CD4-positive, alpha-beta T cell (primary cell): ENCODE results near the gene WAC. TPM values are rescaled to one million over a fixed set of nuclear protein-coding genes. Genes with fewer than 3 reads are reported as not detected.

Source experiments
- ATAC-seq: fragments of 200-7000 bp; cut with Tn5 transposase; one replicate; pipeline ENCODE4 v1.10.0; 2022; ENCODE audit warnings: mild to moderate bottlenecking; ENCODE audit not compliant: poor library complexity
- CTCF ChIA-PET: fragments of 350-600 bp; sonication (Branson Sonifier 250); formaldehyde crosslinking; loops from one replicate; lab custom pipeline; 2021; ENCODE audit warnings: antibody characterized with exemption, inconsistent platforms; lab: Charles Lee
- POLR2A ChIA-PET: fragments of 350-600 bp; sonication (Branson Sonifier 250); formaldehyde crosslinking; loops from one replicate; lab custom pipeline; 2021; ENCODE audit warnings: antibody characterized with exemption, inconsistent platforms; lab: Charles Lee
- DNase-seq, 14 experiments: peaks; one replicate each; pipeline ENCODE4 v3.0.0-alpha.2; 2013 to 2020; ENCODE audit warnings: mixed read lengths in 2 of 14
- H3K27ac ChIP-seq, 2 donors: one replicate each; pipeline versions ENCODE4 v1.5.1 to v1.7.0; 2013; ENCODE audit warnings: low read length in 2 of 2, low read depth in 1 of 2, mild to moderate bottlenecking in 1 of 2
- H3K27me3 ChIP-seq, 2 experiments: 1 replicate in 1 of 2; 2 replicates in 1 of 2; pipeline versions ENCODE4 v1.6.1 to v1.7.0; 2013; ENCODE audit warnings: low read length in 2 of 2, control low read depth in 1 of 2, mild to moderate bottlenecking in 1 of 2, moderate library complexity in 1 of 2; ENCODE audit not compliant: insufficient read depth in 2 of 2, control insufficient read depth in 1 of 2
- H3K36me3 ChIP-seq: one replicate; pipeline ENCODE4 v1.6.1; 2013; ENCODE audit warnings: low read length, control low read depth; ENCODE audit not compliant: insufficient read depth
- H3K4me1 ChIP-seq: one replicate; pipeline ENCODE4 v1.6.1; 2013; ENCODE audit warnings: low read length, control low read depth; ENCODE audit not compliant: insufficient read depth
- H3K4me3 ChIP-seq: one replicate; pipeline ENCODE4 v1.5.1; 2013; ENCODE audit warnings: mild to moderate bottlenecking, low read length, moderate library complexity
- H3K9me3 ChIP-seq, 2 experiments: 1 replicate in 1 of 2; 2 replicates in 1 of 2; pipeline versions ENCODE4 v1.6.1 to v1.7.0; 2013; ENCODE audit warnings: low read length in 2 of 2, mild to moderate bottlenecking in 2 of 2, control low read depth in 1 of 2, moderate library complexity in 1 of 2; ENCODE audit not compliant: control insufficient read depth in 1 of 2, insufficient read depth in 1 of 2
- H3K27ac Mint-ChIP-seq: one replicate; pipeline ENCODE4 v1.8.0; 2020; ENCODE audit warnings: mixed read lengths
- H3K27me3 Mint-ChIP-seq: one replicate; pipeline ENCODE4 v1.8.0; 2021; ENCODE audit warnings: mixed read lengths
- H3K36me3 Mint-ChIP-seq: one replicate; pipeline ENCODE4 v1.8.0; 2021; ENCODE audit warnings: low read depth, mixed read lengths
- H3K4me1 Mint-ChIP-seq: one replicate; pipeline ENCODE4 v1.8.0; 2021; ENCODE audit warnings: low read depth, mixed read lengths
- H3K4me3 Mint-ChIP-seq: one replicate; pipeline ENCODE4 v1.8.0; 2020; ENCODE audit warnings: mild to moderate bottlenecking, mixed read lengths
- H3K9me3 Mint-ChIP-seq: one replicate; pipeline ENCODE4 v1.8.0; 2020; ENCODE audit warnings: mixed read lengths
- CTCF ChIP-seq: fragments of 200-600 bp; IDR thresholded peaks from one replicate; pipeline ENCODE4 v1.8.0; 2022; ENCODE audit warnings: antibody characterized with exemption, mild to moderate bottlenecking
- intact Hi-C, 2 experiments: fragments of 100-400 bp; cut with DNase I in 1 of 2; cut with micrococcal nuclease in 1 of 2; formaldehyde crosslinking; loops; one replicate each; pipeline versions ENCODE4 v1.15.1 to v1.9.0; 2023 to 2025; cut with DNase I, micrococcal nuclease
- total RNA-seq, 174 experiments: library from RNA in 2 of 174; stranded (reverse) in 2 of 174; gene quantifications; one replicate each; pipeline ENCODE4 v1.2.3 and lab custom pipeline; 2021 to 2026

WAC gene
- total RNA-seq, 2 experiments from 2014 or later = 169 to 177 TPM

GRCh38 chr10:28566458-28567015, 33.6 kb downstream of the WAC start:
- POLR2A ChIA-PET = no interaction called here
- Mint-ChIP-seq H3K27ac (peak overlapping the region; percentile 39), H3K4me1 (peaks cover 94% of the 10 kb centered on the region), H3K9me3 (no peaks in the 10 kb centered on the region), H3K27me3 (no peaks in the 10 kb centered on the region), H3K36me3 (peaks cover 85% of the 10 kb centered on the region), H3K4me3 (no peak overlapping the region)
- peaks cover 31% of the 10 kb centered on the region for H3K36me3 ChIP-seq
- peaks cover 30% of the 10 kb centered on the region for H3K4me1 ChIP-seq
- no peak overlapping the region for H3K4me3 ChIP-seq
- CTCF ChIA-PET = interaction anchor here (0.5 to 1.7 kb wide), 2 partner anchors 15 to 71 kb away, joined by 3 to 4 read pairs; no protein-coding TSS in a partner anchor
- no peaks in the 10 kb centered on the region for H3K9me3 ChIP-seq
- TF ChIP-seq CTCF = no peak
- no peak overlapping the region for H3K27ac ChIP-seq
- H3K27me3 ChIP-seq = no peaks in the 10 kb centered on the region
- DNase-seq = no peak
- intact Hi-C loops = loop anchor here in 1 of 2 experiments (5.0 kb wide), 1 partner anchor 34 kb away; the partner anchor contains the start of gene WAC
- no peak for ATAC-seq

- intact Hi-C loops = loop anchor here in 1 of 2 experiments (5.0 kb wide), 1 partner anchor 37 kb away; the partner anchor contains the start of gene WAC
- POLR2A ChIA-PET = no interaction called here
- no peak for DNase-seq
- CTCF ChIA-PET = no interaction called here
- no peaks in the 10 kb centered on the region for H3K9me3 Mint-ChIP-seq
- Histone ChIP-seq H3K36me3 (peaks cover 37% of the 10 kb centered on the region), H3K27me3 (no peaks in the 10 kb centered on the region), H3K9me3 (no peaks in the 10 kb centered on the region), H3K4me1 (peaks cover 31% of the 10 kb centered on the region), H3K27ac (no peak overlapping the region), H3K4me3 (no peak overlapping the region)
- peaks cover 92% of the 10 kb centered on the region for H3K4me1 Mint-ChIP-seq
- no peak overlapping the region for H3K4me3 Mint-ChIP-seq
- peak overlapping the region; percentile 46 for H3K27ac Mint-ChIP-seq
- peaks cover 85% of the 10 kb centered on the region for H3K36me3 Mint-ChIP-seq
- H3K27me3 Mint-ChIP-seq = no peaks in the 10 kb centered on the region
- TF ChIP-seq CTCF = no peak
- no peak for ATAC-seq
These were observed 36.7 kb downstream of the WAC start for GRCh38 chr10:28569506-28570159.

- ChIA-PET POLR2A (no interaction called here), CTCF (no interaction called here)
- intact Hi-C loops = no loop called here
- TF ChIP-seq CTCF = no peak
- Mint-ChIP-seq H3K27ac (no peak overlapping the region), H3K9me3 (no peaks in the 10 kb centered on the region), H3K36me3 (peaks cover 88% of the 10 kb centered on the region), H3K4me1 (peaks cover 92% of the 10 kb centered on the region), H3K4me3 (no peak overlapping the region), H3K27me3 (no peaks in the 10 kb centered on the region)
- no peak overlapping the region for H3K4me3 ChIP-seq
- no peak overlapping the region for H3K27ac ChIP-seq
- H3K4me1 ChIP-seq = peaks cover 29% of the 10 kb centered on the region
- no peak for DNase-seq
- no peaks in the 10 kb centered on the region for H3K9me3 ChIP-seq
- H3K36me3 ChIP-seq = peaks cover 31% of the 10 kb centered on the region
- no peaks in the 10 kb centered on the region for H3K27me3 ChIP-seq
- ATAC-seq = no peak
These were observed 37.7 kb downstream of the WAC start for GRCh38 chr10:28570598-28570997.
